Right renal cortex interstitium (tissue), 3 donors: Measurements from ENCODE around the gene TAOK1. TPM values are rescaled to one million over a fixed set of nuclear protein-coding genes. Genes with fewer than 3 reads are reported as not detected.
"Not testable (repeated sequence)": the region's sequence is repeated elsewhere in the genome, so short reads cannot be mapped to it uniquely, and the experiment has no call there.

Experiments used
- DNase-seq, 3 donors: peaks; one replicate each; pipeline ENCODE4 v3.0.0-alpha.2; 2013; ENCODE audit warnings: low read depth in 3 of 3, low spot score in 2 of 3
- polyA plus RNA-seq, 3 donors: library from polyadenylated mRNA; unstranded; fragments of 120-200 nt; gene quantifications; one replicate each; pipeline ENCODE4 v1.2.1, GENCODE V29; 2013; ENCODE audit not compliant: insufficient read length in 3 of 3

The TAOK1 gene
- polyA plus RNA-seq, 3 donors: 45.1 to 52.4 (median 49.1) TPM

DNA sequence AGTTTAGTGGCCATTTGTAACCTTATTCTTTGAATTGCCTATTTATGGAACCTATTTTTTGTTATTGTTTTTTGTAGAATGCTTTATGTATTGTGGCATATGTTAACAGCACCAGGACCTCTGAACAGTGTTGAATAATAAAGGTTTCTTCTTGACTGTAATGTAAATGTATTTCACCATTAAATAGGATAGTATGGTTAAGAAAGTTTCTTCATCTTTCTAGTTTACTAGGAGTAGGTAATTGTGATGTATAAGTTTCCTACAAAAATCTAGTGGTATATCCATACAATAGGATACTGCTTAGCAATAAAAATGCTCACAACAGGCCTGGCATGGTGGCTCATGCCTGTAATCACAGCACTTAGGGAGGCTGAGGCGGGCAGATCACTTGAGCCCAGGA lies 52.3 kb downstream of the TAOK1 start:
- DNase-seq: no peak

DNA sequence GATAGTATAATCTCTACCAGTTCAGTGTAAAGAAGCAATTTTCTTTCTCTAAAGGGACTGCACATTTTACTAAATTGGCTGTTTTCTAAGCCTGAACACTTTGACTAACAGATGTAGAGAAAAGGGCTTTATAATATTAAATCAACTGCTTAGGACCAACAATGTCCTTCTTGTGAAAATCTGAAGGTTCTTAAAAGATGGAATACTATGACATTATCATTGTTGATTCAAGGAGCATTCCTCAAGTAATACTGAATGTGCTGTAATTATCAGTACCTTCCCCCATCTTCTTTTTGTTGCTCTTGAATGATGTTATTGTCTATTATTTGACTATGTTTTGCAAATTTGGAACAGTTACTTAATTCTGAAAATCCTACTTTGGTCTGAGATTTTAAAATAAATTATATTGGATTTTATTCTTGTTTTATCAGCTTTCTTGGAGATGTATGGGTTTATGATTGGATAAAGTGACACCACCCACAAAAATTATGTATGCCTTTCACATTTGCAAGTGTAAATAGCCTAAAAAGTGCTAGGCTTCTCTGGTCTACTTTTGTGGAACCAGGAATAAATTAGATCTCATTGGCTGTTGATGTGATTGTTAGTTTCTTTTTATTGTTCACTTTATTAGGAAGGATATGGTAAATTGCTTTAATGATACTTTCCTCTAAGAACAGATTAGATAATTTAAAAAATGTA lies 53.0 kb downstream of the TAOK1 start:
- DNase-seq: no peak

DNA sequence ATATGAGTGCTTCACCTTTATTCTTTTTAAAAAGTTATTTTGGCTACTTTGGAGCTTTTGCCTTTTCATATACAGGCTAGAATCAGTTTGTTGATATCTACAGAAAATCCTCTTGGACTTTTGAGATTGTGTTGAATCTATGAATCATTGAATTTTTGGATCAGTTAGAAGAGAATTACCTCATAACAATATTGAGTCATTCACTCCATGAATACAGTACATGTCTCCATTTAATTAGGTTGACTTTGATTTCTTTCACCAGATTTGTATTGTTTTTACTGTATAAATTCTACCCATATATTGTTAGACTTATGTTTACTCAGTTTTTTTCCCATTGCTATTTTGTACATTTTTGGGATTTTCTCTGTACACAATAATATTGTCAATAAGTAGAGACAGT lies 54.4 kb downstream of the TAOK1 start:
- DNase-seq: no peak

DNA sequence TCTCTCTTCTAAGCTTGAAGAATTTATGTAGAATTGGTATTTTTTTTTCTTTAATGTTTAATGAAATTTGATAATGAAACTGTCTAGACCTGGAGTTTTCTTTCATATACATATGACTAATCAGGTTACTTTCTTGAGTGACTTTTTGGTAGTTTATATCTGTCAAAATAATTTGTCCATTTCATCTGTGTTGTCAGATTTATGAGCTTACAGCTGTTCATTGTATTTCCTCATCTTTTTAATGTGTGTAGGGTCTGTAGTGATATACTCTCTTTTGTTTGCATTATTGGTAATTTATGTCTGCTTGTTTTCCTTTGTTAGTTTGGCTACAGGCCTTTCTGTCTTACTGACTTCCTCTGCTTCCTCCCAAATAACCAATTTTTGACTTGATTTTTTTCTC lies 55.7 kb downstream of the TAOK1 start:
- DNase-seq: no peak

GRCh38 chr17:29449865-29450671 lies 59.9 kb downstream of the TAOK1 start:
- DNase-seq: no peak

GRCh38 chr17:29451121-29451742 lies 61.1 kb downstream of the TAOK1 start:
- no peak for DNase-seq

DNA sequence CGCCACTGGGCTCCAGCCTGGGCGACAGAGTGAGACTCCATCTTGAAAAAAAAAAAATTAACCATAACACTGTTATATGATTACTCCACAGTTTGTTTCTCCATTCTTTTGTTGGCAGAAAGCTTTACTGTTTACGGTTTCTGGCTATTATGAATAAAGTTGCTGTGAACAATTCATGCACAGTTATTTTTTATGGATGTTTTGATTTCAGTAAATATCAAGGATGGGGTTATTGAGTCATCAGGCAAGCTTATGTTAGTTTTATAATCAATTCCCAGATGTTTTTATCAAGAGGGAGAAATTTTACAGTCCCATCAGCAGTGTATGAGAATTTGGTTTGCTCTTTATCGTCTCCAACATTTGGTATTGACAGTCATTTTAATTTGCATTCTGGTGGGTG lies 67.9 kb downstream of the TAOK1 start:
- DNase-seq: no peak

DNA sequence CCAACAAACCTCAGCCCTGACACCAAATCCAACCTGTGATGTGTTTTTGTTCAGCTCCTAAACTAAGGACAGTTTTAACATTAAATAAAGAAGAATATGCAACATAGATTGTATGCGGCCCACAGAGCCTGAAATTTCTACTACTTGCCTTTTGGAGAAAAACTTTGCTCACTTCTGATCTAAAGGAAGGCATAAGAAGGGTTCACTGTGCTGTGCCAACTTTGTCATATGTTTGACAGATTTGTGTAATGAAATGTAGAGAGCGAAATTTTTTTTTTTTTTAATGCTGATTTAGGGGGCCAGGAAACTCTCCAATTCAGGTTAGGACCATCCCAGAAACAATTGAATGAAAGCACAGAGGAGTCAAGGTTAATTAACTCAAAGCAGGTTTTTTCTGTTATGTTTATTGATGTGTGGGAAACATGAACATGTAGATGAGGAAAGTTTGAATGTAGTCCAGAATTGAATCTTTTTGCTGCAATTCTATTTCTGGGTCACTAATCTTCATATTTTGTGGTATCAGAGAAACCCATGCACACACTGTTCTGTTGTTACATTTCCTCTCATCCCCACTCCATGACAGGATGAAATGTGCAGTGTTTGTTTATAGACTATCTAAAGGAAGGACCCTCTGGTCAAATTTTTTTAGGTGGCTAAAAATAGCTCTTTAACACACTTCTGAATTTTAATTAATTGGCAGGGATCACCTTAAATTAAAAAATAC lies 71.5 kb downstream of the TAOK1 start:
- no peak for DNase-seq

GRCh38 chr17:29469276-29469675 lies 79.1 kb downstream of the TAOK1 start:
- no peak for DNase-seq

- DNase-seq: not testable (repeated sequence)
Observed at GRCh38 chr17:29473437-29473836, 83.3 kb downstream of the TAOK1 start.

- DNase-seq: no peak
Observed at GRCh38 chr17:29474297-29474696, 84.1 kb downstream of the TAOK1 start.

DNA sequence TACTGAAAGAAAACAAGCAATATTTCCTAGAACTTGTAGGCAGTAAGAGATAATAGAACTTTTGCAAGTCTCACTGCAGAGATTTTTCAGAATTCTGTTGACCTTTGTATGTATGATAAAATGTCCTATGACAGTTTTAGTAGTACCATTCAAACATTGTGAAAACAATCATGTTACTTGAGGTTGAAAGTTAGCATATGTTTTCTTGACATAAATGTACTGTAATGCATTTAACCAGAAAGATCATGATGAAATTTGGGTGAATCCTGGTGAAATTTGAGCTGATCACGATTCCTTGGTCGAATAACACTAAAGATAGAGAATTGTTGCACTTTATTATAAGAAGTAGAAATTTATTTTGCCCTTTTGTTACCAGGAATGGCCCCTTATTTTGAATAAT lies 85.7 kb downstream of the TAOK1 start:
- no peak for DNase-seq

- not testable (repeated sequence) for DNase-seq
Observed at GRCh38 chr17:29480249-29480928, 90.2 kb downstream of the TAOK1 start.

GRCh38 chr17:29483503-29483902 lies 93.3 kb downstream of the TAOK1 start:
- no peak for DNase-seq

- no peak for DNase-seq
Observed at GRCh38 chr17:29495011-29495410, 104.8 kb downstream of the TAOK1 start.

GRCh38 chr17:29504711-29505110 lies 114.5 kb downstream of the TAOK1 start:
- no peak for DNase-seq

GRCh38 chr17:29505836-29506235 lies 115.7 kb downstream of the TAOK1 start:
- no peak for DNase-seq

DNA sequence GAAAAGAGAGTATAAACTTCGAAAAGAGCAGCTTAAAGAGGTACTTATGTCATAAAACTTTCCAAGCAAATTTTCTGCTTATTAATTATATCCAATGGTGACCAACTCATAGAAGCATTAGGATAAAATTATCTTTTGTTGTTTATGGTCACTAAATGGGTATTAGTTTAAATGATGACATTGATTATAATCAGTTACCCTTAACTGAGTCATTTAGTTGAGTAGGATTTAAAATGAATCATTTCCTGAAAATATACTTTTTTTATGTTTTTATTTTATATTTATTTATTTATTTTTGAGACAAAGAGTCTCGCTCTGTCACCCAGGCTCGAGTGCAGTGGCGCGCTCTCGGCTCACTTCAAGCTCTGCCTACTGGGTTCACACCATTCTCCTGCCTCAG lies 120.8 kb downstream of the TAOK1 start:
- no peak for DNase-seq

DNA sequence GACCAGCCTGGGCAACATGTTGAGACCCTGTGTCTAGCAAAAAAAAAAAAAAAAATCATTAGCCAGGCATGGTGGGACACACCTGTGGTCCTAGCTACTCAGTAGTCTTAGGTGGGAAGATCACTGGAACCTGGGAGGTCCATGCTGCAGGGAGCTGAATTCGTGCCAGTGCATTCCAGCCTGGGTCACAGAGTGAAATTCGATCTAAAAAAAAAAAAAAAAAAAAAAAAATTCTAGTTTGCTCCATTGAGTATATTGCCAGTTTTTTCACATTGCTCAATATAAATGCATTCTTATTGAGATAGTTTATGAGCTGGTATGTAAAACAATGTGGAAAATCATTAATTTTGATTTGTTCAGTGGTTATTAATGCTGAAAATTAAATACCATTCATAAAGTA lies 124.6 kb downstream of the TAOK1 start:
- DNase-seq: no peak

- DNase-seq: no peak
Observed at GRCh38 chr17:29518359-29518758, 128.2 kb downstream of the TAOK1 start.

DNA sequence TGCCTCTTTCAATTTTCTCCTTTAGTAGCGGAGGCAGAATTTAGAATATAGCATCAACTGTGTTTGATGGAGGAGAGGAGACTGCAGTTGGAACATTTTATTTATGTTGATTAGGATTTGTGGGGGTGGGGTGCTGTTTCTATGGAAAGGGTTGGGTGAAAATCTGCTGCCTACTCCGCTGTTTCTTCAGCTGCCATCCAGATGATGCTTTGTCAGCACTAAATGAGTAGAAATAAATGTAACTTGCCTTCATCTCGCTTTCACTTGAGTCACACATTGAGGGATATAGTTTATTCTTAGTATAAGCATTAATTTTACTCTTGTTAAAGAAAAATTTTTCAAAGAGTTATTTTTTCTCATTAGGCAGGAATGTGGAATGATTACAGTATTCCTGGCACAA lies 134.5 kb downstream of the TAOK1 start:
- DNase-seq: no peak
